GM15510 (cell line): ENCODE data around the gene ACSM5.

Experiments
- POLR2A ChIP-seq: IDR thresholded peaks from 3 replicates; pipeline ENCODE4 v1.6.1; 2011; ENCODE audit warnings: borderline replicate concordance; ENCODE audit not compliant: insufficient read length; ENCODE audit errors: extremely low read depth

Gene ACSM5

GRCh38 chr16:20388854-20389253 is 20.5 kb upstream of the ACSM5 start:
- TF ChIP-seq POLR2A = no peak

- no peak for TF ChIP-seq POLR2A
These were observed 18.3 kb upstream of the ACSM5 start for GRCh38 chr16:20391045-20391444.

GRCh38 chr16:20393801-20394577 is 15.3 kb upstream of the ACSM5 start:
- no peak for TF ChIP-seq POLR2A

- no peak for TF ChIP-seq POLR2A
These were observed 13.4 kb upstream of the ACSM5 start for GRCh38 chr16:20395946-20396345.

- no peak for TF ChIP-seq POLR2A
These were observed 12.4 kb upstream of the ACSM5 start for GRCh38 chr16:20396846-20397467.

GRCh38 chr16:20397468-20398074 is 11.8 kb upstream of the ACSM5 start:
- no peak for TF ChIP-seq POLR2A

- no peak for TF ChIP-seq POLR2A
These were observed 10.7 kb upstream of the ACSM5 start for GRCh38 chr16:20398603-20399002.

- TF ChIP-seq POLR2A = no peak
These were observed 10.1 kb upstream of the ACSM5 start for GRCh38 chr16:20399185-20399584.

- TF ChIP-seq POLR2A = no peak
These were observed 8.3 kb upstream of the ACSM5 start for GRCh38 chr16:20401066-20401465.

GRCh38 chr16:20401475-20402016 is 7.8 kb upstream of the ACSM5 start:
- TF ChIP-seq POLR2A = no peak

- TF ChIP-seq POLR2A = no peak
These were observed 6.7 kb upstream of the ACSM5 start for GRCh38 chr16:20402651-20403050.

GRCh38 chr16:20404637-20405036 is 4.7 kb upstream of the ACSM5 start, which contains the start of gene PDILT:
Gene PDILT (minus strand): TSS chr16:20404737. CDS start chr16:20399300, 5,437 bp downstream.
- no peak for TF ChIP-seq POLR2A

- TF ChIP-seq POLR2A = no peak
These were observed 888 bp downstream of the ACSM5 start for GRCh38 chr16:20410121-20410723.

GRCh38 chr16:20411055-20411454 is 1.7 kb downstream of the ACSM5 start:
- no peak for TF ChIP-seq POLR2A

GRCh38 chr16:20415541-20415940 is 6.2 kb downstream of the ACSM5 start:
- no peak for TF ChIP-seq POLR2A
